HepG2 (cell line): ENCODE results near the gene ZFP69. TPM values are rescaled to one million over a fixed set of nuclear protein-coding genes. Genes with fewer than 3 reads are reported as not detected.

Experiments used
- DNMT1 ChIP-seq: sonication (generic); formaldehyde crosslinking; IDR thresholded peaks from 2 replicates; pipeline ENCODE4 v1.5.1; 2020; ENCODE audit warnings: mild to moderate bottlenecking, missing genetic modification reagents
- DR1 ChIP-seq: sonication (generic); formaldehyde crosslinking; IDR thresholded peaks from 2 replicates; pipeline ENCODE4 v1.8.0; 2021; ENCODE audit warnings: mild to moderate bottlenecking, missing genetic modification reagents, inconsistent platforms
- ELF3 ChIP-seq: IDR thresholded peaks from 2 replicates; pipeline ENCODE4 v1.6.1; 2016; ENCODE audit warnings: missing genetic modification reagents, missing compliant biosample characterization
- EP300 ChIP-seq, 3 experiments: sonication (generic) in 1 of 3; formaldehyde crosslinking in 1 of 3; IDR thresholded peaks; 2 replicates each; pipeline versions ENCODE4 v1.5.1 to v1.6.1; 2011 to 2020; ENCODE audit warnings: low read depth in 2 of 3, low read length in 2 of 3, borderline replicate concordance in 1 of 3, improper control_type of control experiment in 1 of 3, mild to moderate bottlenecking in 1 of 3, missing genetic modification reagents in 1 of 3, moderate library complexity in 1 of 3
- ETV6 ChIP-seq: sonication (generic); formaldehyde crosslinking; conservative IDR thresholded peaks from 2 replicates; pipeline ENCODE4 v1.4.0; 2020; ENCODE audit warnings: missing genetic modification reagents
- HBP1 ChIP-seq: IDR thresholded peaks from 2 replicates; pipeline ENCODE4 v1.6.1; 2016; ENCODE audit warnings: low read depth, control low read depth
- IKZF5 ChIP-seq: IDR thresholded peaks from 2 replicates; pipeline ENCODE4 v1.6.1; 2018; ENCODE audit warnings: missing genetic modification reagents, mild to moderate bottlenecking, missing compliant biosample characterization
- MIXL1 ChIP-seq: IDR thresholded peaks from 2 replicates; pipeline ENCODE4 v1.6.1; 2016
- MLXIP ChIP-seq: sonication (generic); formaldehyde crosslinking; IDR thresholded peaks from 2 replicates; pipeline ENCODE4 v1.9.0; 2021; ENCODE audit warnings: missing genetic modification reagents, borderline replicate concordance
- PAF1 ChIP-seq: IDR thresholded peaks from 2 replicates; pipeline ENCODE4 v1.6.1; 2016; ENCODE audit warnings: missing genetic modification reagents, missing compliant biosample characterization
- RNF2 ChIP-seq: fragments of 450-650 bp; conservative IDR thresholded peaks from 2 replicates; pipeline ENCODE4 v1.6.1; 2016; ENCODE audit warnings: low read depth
- THAP7 ChIP-seq: sonication (generic); formaldehyde crosslinking; IDR thresholded peaks from 2 replicates; pipeline ENCODE4 v1.8.1; 2023; ENCODE audit warnings: mild to moderate bottlenecking, missing genetic modification reagents
- ZKSCAN5 ChIP-seq: sonication (generic); formaldehyde crosslinking; IDR thresholded peaks from 2 replicates; pipeline ENCODE4 v1.5.1; 2020; ENCODE audit warnings: mild to moderate bottlenecking, missing genetic modification reagents
- ZMYM2 ChIP-seq: sonication (generic); formaldehyde crosslinking; IDR thresholded peaks from 2 replicates; pipeline ENCODE4 v1.8.0; 2022; ENCODE audit warnings: mild to moderate bottlenecking, missing genetic modification reagents
- ZMYM3 ChIP-seq: sonication (generic); formaldehyde crosslinking; IDR thresholded peaks from 2 replicates; pipeline ENCODE4 v1.5.1; 2020; ENCODE audit warnings: mild to moderate bottlenecking, missing genetic modification reagents
- ZNF18 ChIP-seq: sonication (generic); formaldehyde crosslinking; IDR thresholded peaks from 2 replicates; pipeline ENCODE4 v1.8.0; 2022; ENCODE audit warnings: mild to moderate bottlenecking, missing genetic modification reagents; ENCODE audit not compliant: insufficient replicate concordance
- ZNF761 ChIP-seq: sonication (generic); formaldehyde crosslinking; conservative IDR thresholded peaks from 2 replicates; pipeline ENCODE4 v1.4.0; 2020; ENCODE audit warnings: mild to moderate bottlenecking, missing genetic modification reagents
- ZNF776 ChIP-seq: sonication (generic); formaldehyde crosslinking; IDR thresholded peaks from 2 replicates; pipeline ENCODE4 v1.4.0; 2020; ENCODE audit warnings: mild to moderate bottlenecking, missing genetic modification reagents
- ZSCAN29 ChIP-seq: sonication (generic); formaldehyde crosslinking; conservative IDR thresholded peaks from 2 replicates; pipeline ENCODE4 v1.4.0; 2020; ENCODE audit warnings: mild to moderate bottlenecking, missing genetic modification reagents
- polyA plus RNA-seq, 8 experiments: library from polyadenylated mRNA; depleted of rRNA in 3 of 8; stranded (reverse) in 7 of 8; unstranded in 1 of 8; fragments of >200 nt; fragmentation: Illumina TruSeq in 4 of 8; extraction: Trizol in 4 of 8; gene quantifications; 2 replicates each; pipeline versions ENCODE4 v1.2.1 to v1.2.3, GENCODE V29; 2011 to 2016; ENCODE audit warnings: low read depth in 4 of 8, missing spikeins in 1 of 8, mixed read lengths in 1 of 8; ENCODE audit not compliant: insufficient read depth in 1 of 8
- total RNA-seq, 5 experiments: library from RNA; depleted of rRNA; stranded (reverse); fragments of >200 nt; fragmentation: Illumina TruSeq; extraction: Trizol; gene quantifications; 2 replicates each; pipeline ENCODE4 v1.2.3, GENCODE V29; 2016; ENCODE audit warnings: low read depth in 1 of 5

ZFP69 gene
- total and polyA plus RNA-seq, 2 of the 13 experiments (the other 11 are each of a cell fraction or from before 2014, with no cell fraction given): 2.6 to 5.6 TPM

GRCh38 chr1:40476924-40477677 lies at the start of gene ZFP69 (continued):
- TF ChIP-seq ZNF761 (CRISPR knock-in tag): 0 out of 2 replicates have a peak, but pooled peaks have one; percentile 56
- TF ChIP-seq MLXIP (CRISPR knock-in tag): no peak
- TF ChIP-seq EP300 (IDR thresholded peaks at IDR 0.05; ENCODE audit: low read depth in 2 of 2, low read length in 2 of 2): no peak
- TF ChIP-seq EP300 (CRISPR knock-in tag; IDR thresholded peaks at IDR 0.05; ENCODE audit: borderline replicate concordance): no peak
- no peak for TF ChIP-seq PAF1 (CRISPR knock-in tag)
- TF ChIP-seq ZSCAN29 (CRISPR knock-in tag): 0 out of 2 replicates have a peak, but pooled peaks have one; percentile 16
- TF ChIP-seq HBP1 (CRISPR knock-in tag): peak; percentile 54; the same call in 1 of the 2 replicates
- no peak for TF ChIP-seq ZMYM2 (CRISPR knock-in tag)
- 0 out of 2 replicates have a peak, but pooled peaks have one; percentile 47 for TF ChIP-seq DNMT1 (CRISPR knock-in tag)
- no peak for TF ChIP-seq RNF2
- TF ChIP-seq THAP7 (CRISPR knock-in tag): no peak
- peak; percentile 84; the same call in 1 of the 2 replicates for TF ChIP-seq ZNF776
- TF ChIP-seq ETV6 (CRISPR knock-in tag): no peak
- no peak for TF ChIP-seq ZKSCAN5
- TF ChIP-seq ZMYM3 (CRISPR knock-in tag): peak; percentile 58; the same call in 1 of the 2 replicates
- no peak; the same call in 1 of the 2 replicates for TF ChIP-seq DR1 (CRISPR knock-in tag)
- TF ChIP-seq MIXL1 (CRISPR knock-in tag): no peak
- no peak for TF ChIP-seq ZNF18 (CRISPR knock-in tag)
- peak; percentile 91 for TF ChIP-seq ELF3
- no peak for TF ChIP-seq IKZF5
